HG02884 (cell line): ENCODE data around the gene LRRC27.

Experiments used
- ATAC-seq: cut with Tn5 transposase; IDR thresholded peaks from one replicate; pipeline ENCODE4 v1.9.1; 2021; ENCODE audit warnings: mild to moderate bottlenecking, moderate library complexity; ENCODE audit not compliant: unreplicated experiment

Gene LRRC27

DNA sequence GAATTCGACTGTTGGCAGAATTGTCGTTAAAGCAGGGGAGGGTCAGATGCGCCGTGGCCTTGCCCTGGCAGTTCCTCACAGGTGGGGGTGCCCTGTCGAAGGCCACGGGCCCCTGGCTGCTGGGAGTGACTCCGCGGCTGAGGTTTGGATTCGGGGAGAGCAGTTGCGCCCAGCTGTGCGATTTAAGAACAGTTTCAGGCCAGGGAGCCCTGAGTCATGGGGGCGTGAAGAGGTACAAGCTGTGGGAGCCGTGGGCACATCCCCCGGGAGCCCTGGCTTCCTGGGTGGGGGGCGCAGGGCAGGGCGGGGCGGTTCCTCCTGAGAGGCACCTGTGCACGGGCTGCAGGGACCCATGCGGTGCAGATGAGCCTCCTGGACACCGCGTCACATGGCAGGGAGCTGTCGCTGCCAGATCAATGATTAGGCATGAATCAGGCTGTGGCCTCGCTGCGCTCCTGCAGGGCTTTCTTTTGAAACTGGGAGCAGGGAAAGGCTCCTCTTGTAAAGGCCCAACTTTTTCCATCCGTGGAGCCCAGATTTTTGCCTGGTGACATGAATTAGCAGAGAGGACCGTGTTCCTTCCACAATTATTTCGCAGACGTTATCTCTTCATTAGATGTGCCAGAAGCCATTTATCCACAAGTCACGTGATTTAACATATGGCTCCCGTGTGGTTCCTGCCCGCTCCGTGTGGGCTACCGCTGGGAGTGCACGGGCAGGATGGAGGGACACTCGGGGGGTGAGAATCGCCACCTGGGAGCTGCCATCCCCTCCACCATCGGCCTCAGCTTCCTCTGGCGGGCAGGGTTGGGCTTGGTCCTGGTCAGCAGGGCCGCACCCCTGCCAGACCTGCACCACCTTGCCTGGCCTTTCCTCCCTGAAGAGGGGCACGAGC, 65.9 kb downstream of the LRRC27 start:
- no peak for ATAC-seq

- ATAC-seq = no peak
These were observed 66.6 kb downstream of the LRRC27 start for GRCh38 chr10:132398566-132398991.

DNA sequence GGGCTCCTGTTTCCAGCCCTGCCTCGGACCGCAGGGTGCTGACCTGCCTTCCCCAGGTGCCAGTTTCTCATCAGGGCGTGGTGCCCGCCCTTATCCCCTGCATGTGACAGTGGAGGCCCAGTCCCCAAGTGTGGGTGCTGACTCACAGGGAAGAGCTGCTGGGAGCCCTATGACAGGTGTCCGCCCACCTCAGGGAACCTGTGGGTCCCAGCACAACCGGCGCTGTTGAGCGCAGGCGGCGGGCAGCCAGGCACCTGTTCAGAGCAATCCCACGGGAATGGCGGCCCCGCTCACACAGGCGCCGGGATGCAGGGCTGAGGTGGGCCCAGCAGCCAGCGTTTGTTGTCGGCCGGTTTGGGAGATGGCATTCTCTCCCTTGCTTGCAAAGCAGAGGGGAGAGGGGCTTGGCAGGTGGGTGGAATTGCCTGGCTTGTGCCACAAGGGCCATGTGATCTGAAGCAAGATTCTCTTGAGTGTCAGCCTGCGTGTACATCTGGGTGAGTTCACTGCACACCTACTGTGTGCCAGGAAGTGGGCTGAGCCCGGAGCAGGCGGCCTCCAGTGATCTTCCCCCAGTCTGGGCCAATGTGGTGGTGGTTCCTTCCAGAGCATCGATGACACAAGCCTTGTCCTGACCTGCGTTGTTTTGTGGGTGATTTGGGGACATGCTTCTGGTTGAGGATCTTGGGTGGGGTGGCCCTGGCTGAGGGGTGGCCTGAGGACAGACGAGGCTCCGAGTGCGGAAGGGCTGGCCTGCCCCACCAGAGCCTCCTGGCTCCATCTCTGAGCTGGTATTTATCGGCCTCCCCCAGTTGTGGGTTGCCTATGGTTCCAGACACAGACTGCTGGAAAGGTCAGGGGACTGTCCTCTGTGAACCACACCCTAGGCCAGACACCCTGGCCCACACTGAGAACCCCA, 67.4 kb downstream of the LRRC27 start:
- ATAC-seq = no peak

GRCh38 chr10:132400041-132400546, 68.1 kb downstream of the LRRC27 start:
- no peak for ATAC-seq

DNA sequence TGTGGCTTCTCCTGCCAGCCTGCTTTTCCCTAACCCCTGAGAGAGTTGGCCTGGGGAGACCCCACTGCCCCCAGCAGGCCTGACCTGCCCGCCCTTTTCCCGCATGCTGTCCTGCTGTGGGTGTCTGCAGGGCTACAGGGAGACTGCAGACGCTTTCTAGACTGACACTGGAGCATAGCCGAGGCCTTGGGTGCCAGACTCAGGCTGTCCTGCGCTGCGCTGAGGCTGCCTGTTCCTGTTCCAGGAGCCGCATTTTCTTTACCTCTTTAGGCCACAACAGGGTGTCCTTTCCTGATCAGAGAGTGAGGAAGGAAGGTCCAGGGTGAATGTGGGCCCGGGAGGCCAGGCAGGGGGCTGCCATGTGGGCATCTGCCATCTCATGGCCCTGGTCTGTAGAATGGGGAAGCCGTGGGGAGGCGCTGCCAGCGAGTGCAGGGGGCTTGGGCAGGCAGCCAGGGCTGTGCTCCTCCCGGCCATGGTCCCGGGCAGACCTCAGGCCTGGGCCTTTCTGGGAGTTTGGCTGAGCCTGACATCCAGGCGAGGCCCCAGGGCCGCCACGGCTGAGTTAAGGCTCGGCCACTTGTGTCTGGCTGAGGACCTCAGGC, 68.7 kb downstream of the LRRC27 start:
- ATAC-seq = no peak

DNA sequence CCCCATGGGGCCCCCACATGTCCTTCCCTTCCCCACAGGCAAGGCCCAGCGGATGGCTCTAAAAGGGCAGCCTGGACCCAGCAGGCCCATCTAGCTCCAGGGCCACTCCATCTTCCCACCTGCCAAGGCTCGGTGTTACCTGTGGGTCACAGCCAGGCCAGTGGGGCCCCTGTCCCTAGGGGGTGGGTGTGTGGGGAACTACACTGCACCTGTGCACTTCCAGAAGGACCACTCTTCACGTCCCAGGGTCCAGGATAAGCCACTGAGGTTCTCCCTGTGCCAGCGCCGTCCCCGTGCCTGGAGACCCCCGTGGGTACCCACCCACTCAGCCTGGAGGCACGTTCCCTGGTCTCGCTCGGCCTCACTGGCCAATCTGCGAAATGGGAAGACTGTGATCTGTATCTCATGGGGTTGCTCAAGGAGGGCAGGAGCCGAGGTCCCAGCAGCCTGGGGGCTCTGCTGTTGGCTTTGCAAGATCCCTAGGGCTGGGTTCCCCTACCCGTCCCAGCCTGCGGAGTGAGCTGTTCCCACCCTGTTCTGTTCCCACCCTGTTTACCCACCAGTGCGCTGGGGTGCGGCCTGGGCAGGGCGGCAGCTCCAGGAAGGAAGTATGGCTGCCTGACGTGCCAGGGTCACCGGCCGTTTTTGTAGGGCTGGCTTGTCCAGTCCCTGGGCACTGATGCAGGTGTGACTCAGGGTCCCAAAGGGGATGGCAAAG, 69.6 kb downstream of the LRRC27 start:
- no peak for ATAC-seq

DNA sequence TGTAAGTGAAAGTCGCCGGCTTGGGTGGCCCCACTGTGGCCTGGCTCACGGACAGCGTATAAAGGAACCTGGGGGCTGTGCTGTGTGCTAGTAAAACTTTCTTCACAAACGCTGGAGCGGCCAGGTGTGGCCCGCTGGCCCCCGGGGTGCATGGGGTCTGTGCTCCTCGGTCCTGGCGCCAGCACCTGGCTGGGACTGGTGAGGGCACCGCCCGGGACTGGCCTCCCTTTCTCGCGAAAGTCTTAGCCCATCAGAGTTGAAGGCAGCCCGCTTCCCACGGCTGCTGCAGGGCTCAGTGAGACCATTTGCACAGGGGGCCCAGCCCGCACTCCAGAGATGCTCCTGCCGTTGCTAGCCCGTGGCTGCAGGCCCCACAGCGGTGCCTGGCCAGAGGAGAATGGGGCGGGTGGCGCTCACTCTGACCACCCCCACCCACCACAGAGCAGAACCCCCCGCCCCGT, 70.8 kb downstream of the LRRC27 start:
- ATAC-seq = no peak

DNA sequence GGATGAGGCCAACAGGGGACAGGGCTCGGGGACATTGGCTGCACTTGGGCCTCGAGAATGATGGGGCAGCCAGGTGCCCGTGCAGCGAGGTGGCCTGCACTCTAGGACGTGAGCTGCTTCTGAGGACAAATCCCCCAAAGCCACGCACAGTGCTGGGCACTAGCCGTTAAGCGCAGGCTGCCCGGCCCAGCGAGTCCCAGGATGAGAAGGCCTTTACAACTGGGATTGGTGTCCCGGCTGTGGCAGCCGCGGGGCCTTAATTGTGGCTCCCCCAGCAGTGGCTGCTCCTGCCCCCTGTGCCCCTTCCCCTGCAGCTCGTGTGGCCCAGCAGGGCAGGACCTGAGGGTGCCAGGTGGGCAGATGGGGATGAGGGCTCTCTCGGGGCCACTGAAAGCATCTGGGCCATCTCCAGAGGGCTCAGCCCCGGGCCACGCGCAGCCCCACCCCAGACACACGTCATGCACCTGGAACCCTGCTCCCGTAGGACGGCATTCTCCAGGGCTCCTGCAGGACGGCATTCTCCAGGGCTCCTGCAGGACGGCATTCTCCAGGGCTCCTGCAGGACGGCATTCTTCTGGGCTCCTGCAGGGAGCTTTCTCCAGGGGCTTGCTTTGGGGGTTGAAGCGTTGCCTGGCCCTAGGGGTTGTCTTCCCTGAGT, 71.6 kb downstream of the LRRC27 start:
- no peak for ATAC-seq

DNA sequence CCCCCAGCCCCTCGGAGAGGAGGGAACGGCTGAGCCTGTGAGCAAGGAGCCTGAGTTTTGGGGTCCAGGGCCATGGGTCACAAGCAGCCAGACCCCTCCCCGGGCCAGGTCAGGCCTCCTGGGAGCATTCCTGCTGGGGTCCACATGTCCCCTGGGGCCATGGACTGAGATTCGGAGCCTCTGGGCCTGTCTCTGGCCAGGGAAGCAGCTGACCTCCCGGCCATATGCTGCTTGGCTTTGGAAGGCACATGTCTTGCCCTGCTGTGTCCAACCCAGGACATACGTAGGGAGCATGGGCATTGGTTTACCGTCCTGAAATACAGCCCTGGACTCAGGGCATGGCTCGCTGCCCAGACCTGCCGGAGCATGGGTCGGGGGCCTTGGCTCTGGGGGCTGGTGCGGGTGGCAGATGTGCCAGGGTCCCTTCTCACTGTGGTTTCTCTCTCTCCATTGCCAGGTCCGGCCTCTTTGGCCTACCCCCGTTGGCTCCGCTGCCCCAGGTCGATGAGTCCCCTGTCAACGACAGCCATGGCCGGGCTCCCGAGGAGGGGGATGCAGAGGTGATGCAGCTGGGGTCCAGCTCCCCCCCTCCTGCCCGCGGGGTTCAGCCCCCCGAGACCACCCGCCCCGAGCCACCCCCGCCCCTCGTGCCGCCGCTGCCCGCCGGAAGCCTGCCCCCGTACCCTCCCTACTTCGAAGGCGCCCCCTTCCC, 72.3 kb downstream of the LRRC27 start:
- ATAC-seq = no peak

- no peak for ATAC-seq
These were observed 73.0 kb downstream of the LRRC27 start for GRCh38 chr10:132404911-132405462.

GRCh38 chr10:132405463-132405991, 73.5 kb downstream of the LRRC27 start:
- no peak for ATAC-seq

DNA sequence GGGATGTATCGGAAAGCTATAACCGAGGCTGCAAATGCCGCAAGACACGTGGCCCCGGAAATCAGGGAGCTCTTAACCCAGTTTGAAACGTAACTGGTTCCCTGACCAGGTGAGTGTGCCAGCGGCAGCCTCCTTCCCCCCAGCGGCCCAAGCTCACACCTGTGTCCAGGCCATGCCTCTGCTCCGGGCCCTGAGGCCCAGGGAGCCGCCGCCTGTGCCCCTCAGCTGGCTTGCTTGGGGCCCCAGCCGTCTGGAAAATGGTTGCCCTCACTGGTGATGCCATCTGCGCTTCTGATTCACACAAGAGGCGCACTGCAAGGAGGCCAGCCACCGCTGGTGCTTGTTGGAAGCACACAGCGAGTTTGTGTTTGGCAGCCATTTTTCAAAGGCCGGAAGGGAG, 74.2 kb downstream of the LRRC27 start:
- no peak for ATAC-seq

DNA sequence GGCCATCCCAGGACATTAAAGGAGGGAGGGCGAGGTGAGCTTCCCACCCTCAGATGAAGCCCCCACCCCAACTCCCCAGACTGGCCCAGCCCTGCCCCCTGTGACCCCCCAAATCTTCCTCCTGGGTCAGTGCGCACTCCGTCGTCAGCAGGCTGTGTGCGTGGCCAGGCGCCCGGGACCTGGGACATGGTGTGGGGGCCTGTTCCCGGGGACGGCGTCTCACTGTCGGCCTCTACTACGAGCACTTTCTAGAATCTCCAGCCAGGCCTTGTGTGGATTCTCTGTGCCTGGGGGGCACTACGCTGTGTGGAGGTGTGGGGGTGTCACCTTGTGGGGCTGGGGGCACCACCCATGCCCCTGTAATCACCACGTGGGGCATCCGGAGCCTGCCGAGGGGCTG, 74.8 kb downstream of the LRRC27 start:
- ATAC-seq = no peak

DNA sequence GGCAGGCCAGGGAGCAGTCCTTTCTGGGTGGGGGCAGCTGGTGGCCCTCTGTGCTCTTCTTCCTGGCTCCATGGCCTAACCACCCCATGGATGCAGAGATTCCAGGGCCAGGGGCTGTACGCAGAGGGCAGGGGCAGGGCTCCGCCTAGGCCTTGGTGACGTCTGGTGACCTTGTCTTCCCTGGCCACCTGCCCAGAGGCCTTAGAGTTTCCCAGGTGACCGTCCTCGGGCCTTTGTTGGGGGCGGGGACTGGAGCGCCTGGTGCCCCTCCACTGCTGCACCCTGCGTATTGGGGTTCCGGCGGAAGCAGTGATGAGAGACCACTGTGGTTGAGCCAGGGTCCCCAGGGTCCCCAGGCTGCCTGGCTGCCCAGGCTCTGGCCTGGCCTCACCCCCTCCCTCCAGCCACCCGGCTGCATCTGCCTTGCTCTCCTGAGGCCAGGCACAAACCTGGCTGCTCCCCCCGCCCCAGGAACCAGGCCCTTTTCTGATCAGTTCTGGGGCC, 75.3 kb downstream of the LRRC27 start:
- ATAC-seq = no peak

DNA sequence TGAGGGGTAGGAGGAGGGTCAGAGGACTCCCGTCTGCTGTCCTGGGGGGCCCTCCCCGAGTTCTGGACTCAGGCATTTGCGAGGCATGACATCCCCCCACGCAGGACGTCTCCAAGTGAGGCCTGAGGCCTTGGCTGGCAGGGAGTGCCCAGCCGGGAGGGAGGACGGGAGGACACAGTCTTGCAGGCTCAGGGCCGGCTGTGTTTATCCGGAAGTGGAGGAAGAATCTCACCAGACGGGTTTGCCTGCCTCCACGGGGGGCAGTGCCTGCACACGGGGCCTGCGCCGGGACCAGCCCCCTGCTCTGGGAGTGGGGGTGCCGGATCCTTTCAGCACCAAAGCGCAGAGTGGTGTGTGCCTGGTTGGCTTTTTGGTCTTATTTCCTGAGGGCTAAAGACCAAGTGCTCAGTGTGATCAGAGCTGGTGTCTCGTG, 75.9 kb downstream of the LRRC27 start:
- ATAC-seq = no peak

DNA sequence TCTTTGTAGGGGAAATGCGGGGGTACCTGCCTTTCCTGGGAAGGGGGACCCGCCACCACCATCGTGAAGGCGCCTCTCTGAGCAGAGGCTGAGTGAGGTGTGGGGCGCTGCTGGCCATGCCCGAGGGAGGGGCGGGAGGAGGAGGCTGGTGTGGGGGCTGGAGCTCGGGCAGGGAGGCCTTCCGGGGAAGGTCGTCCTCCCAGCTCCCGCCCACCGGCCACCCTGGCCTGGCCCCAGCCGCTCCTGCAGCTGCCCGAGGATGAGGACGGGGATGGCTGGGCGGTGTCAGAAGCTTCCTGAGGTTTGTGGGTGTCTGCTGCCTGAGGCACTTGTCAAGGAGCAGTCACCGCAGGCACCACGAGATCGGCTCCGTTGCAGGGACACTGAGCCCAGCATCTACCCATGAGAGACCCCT, 76.4 kb downstream of the LRRC27 start:
- ATAC-seq = no peak

- ATAC-seq = no peak
These were observed 77.1 kb downstream of the LRRC27 start for GRCh38 chr10:132408823-132409666.

- no peak for ATAC-seq
These were observed 77.7 kb downstream of the LRRC27 start for GRCh38 chr10:132409667-132410028.
